ELR (cell line): ENCODE results near the gene HMGCS1.
A peak's percentile ranks its signal among the peaks of the same experiment; 100 is the strongest.
"Not testable (repeated sequence)": the region's sequence is repeated elsewhere in the genome, so short reads cannot be mapped to it uniquely, and the experiment has no call there.

Source experiments
- DNase-seq: peaks from one replicate; pipeline ENCODE4 v3.0.0-alpha.2; 2015; ENCODE audit warnings: low read depth

Gene HMGCS1

DNA sequence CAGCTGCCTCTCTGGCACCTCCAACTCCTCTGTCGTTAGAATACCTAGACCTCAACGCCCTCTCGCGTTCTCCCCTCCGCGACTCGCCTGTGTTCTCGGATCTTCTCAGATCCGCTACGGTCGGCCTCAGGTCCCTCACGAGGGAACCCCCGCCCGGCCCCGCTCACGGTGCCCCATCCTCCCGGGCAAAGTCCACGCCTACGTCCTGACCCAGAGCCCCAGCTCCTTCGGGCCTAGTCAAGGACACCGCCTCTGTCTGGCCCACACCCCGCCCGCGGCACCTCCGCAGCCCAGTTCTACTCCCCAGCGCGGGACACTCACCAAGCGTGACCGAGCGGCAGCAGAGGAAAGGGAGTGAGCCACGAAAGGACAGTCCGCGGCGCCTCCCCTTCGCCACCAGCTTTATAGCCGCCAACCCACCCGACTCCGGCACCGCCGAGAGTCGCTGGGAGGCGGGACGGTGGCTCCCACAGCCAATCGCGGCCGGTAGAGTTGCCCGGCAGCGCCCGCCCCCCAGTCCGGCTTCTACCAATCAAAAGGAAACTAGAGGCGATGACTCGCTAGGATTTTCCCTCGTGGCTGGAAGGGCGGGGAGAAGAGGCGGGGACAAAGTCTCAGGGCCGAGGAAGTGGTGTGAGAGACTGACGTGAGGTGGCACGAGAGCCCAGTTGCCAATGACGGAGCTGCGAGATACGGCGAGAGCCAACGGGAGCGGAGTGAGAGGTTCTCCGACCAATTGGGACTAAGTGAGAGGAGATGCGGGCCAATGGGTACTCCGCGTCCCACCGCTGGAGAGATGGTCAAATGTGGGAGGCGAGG lies at the start of gene HMGCS1:
HMGCS1 (minus strand) TSS at position 378 of the 819 bp plus-strand sequence. CDS start 14,447 bp downstream, outside the sequence.
- DNase-seq, result peak; percentile 99

DNA sequence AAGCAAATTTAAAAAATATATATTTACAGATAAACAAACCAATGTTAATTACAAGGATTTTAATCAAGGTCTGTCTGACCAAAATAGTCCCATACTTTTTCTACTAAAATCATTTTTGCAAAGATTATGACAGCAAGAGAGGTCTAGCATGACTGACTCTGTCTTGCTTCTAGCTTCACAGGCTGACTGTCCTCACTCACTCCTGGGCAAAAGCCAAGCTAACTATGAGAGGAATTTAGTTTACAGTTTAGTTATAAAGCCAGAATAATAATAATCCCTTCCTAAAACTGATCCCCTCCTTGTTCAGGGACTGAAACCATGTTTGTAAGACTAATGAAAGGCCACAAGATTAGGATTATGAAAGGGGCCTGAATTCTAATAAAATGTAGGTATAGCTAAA lies 45.5 kb upstream of the HMGCS1 start:
- no peak for DNase-seq

DNA sequence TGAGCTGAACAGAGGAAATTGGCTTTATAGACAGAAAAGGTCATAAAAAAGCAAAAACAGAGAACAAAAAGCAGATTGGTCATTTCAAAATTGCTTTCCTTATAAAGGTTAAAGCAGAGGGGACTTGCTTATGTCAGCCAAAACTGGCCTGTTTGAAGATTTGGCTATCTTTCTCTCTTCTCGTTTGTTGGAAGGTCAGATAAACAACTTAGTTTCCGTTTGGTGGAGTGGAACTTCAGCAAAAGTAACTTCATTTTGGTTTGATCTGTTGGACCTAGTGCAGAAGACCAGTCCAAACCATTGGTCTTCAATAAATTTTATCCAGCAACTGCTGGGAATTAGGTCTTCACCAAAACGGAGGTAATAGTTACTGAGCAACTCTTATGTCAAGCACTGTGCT lies 45.1 kb upstream of the HMGCS1 start:
- no peak for DNase-seq

DNA sequence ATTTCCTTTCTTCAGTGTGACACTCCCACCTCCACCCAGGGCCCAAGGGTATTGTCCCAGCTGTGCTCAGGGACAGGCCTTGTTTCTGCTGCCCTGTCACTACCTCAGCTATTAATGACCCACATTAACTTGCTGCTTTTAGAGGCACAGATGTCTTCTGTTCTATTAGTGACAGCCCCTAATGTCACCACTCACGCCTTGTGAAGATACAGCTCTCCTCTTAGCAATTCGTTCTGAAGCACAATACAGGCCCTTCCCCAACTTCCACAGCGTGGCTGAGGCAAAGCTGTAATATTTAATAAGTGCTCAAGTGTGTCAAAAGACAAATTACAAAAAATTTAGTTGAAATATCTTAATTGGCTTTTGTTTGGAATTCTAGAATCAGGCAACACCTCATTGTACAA lies 44.7 kb upstream of the HMGCS1 start:
- DNase-seq, result no peak

DNA sequence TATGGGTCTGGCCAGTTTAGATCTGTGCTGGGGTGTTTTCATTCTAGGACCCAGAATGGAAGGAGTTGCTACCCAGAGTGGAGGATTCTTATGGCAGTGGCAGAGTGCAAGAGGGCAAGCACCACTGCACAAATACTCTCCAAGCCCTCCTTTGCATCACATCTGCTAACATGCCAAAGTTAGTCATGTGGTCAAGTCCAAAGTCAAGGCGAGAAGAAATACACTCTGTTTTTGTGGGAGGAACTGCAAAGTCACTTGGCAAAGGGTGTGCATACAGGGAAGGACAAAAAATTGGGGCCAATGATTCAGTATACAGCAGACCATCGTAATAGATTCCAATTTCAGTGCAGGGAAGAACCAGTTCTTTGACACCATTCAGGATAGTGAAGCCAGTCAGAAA lies 43.9 kb upstream of the HMGCS1 start:
- DNase-seq, result no peak

DNA sequence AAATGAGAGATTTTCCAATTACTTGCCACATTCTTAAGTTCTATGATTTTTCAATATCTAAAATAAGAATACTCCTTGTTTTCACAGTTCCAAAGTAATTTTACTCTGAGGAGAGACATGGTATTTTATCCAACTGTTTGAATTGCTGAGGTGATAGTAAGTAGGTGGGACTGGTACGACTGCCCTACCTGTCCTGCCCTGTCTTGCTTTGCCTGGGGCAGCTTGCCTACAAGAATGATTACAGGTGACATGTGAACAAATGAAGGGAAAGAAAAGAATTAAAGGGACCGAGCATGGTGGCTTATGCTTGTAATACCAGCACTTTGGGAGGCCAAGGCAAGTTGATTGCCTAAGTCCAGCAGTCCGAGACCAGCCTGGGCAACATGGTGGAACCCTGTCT lies 41.6 kb upstream of the HMGCS1 start:
- no peak for DNase-seq

- no peak for DNase-seq
Observed at GRCh38 chr5:43353668-43354067, 40.5 kb upstream of the HMGCS1 start.

- DNase-seq, result no peak
Observed at GRCh38 chr5:43352915-43353314, 39.7 kb upstream of the HMGCS1 start.

DNA sequence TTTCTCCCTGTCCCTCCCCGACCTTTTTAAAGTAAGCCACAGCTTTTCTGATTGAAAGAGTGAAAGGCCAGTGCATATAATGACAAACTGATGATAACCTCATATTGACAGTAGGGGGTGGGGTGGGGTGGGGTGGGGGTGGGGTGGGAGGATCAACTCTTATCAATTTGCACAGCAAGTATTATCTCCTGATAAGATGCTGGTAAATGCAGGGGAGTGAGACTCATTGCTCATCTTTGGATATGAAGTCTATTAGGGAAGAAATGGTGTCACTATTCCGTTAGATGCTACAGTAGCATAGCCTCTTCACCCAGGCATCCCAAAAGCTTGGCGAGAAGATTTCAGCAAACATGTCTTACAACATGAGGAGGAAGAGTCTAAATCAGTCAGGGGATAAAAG lies 38.9 kb upstream of the HMGCS1 start:
- DNase-seq, result no peak

- no peak for DNase-seq
Observed at GRCh38 chr5:43348861-43349363, 35.7 kb upstream of the HMGCS1 start.

DNA sequence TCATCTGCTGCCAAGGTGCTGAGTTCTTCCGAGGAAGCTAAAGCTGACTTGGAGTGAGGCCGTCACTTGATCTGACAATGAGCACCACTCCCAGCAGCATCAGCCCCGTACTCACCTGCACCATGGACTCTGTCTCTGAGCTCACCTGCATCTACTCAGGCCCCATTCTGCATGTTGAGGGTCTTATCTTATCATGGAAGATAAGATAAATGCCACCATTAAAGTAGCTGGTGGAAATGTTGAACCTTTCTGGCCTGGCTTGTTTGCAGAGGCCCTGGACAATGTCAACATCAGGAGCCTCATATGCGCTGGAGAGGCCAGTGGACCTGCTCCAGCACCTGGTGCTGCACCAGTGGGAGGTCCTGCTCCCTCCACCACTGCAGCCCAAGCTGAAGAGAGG lies 35.0 kb upstream of the HMGCS1 start:
- DNase-seq, result no peak

DNA sequence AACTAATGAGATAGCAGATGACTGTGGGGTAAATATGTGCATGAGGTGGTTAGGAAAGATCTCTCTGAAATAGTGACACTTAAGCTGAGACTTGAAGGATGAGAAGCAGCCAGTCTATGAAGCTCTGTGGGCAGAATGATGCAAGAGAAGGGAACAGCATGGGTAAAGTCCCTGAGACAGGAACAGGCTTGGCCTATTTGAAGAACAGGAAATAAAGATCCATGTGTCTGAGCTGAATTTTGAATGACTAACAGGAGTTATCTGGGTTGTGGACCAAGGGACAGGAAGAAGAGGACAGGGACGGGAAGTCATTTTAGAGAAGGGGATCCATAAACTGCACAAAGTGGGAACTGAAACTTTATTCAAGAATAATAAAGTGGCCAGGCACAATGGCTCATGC lies 25.6 kb upstream of the HMGCS1 start:
- no peak for DNase-seq

- DNase-seq, result peak; percentile 45
Observed at GRCh38 chr5:43336159-43336558, 22.9 kb upstream of the HMGCS1 start.

GRCh38 chr5:43335681-43336080 lies 22.5 kb upstream of the HMGCS1 start:
- no peak for DNase-seq

- DNase-seq, result peak; percentile 33
Observed at GRCh38 chr5:43332401-43332800, 19.2 kb upstream of the HMGCS1 start.

DNA sequence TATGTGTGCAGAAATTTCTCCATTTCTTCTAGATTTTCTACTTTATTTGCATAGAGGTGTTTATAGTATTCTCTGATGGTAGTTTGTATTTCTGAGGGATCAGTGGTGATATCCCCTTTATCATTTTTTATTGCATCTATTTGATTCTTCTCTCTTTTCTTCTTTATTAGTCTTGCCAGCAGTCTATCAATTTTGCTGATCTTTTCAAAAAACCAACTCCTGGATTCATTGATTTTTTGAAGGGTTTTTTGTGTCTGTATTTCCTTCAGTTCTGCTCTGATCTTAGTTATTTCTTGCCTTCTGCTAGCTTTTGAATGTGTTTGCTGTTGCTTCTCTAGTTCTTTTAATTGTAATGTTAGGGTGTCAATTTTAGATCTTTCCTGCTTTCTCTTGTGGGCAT lies 12.4 kb upstream of the HMGCS1 start:
- not testable (repeated sequence) for DNase-seq

DNA sequence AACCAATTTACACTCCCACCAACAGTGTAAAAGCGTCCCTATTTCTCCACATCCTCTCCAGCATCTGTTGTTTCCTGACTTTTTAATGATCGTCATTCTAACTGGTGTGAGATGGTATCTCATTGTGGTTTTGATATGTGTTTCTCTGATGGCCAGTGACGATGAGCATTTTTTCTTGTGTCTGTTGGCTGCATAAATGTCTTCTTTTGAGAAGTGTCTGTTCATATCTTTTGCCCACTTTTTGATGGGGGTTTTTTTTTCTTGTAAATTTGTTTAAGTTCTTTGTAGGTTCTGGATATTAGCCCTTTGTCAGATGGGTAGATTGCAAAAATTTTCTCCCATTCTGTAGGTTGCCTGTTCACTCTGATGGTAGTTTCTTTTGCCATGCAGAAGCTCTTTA lies 10.3 kb upstream of the HMGCS1 start:
- DNase-seq, result not testable (repeated sequence)

DNA sequence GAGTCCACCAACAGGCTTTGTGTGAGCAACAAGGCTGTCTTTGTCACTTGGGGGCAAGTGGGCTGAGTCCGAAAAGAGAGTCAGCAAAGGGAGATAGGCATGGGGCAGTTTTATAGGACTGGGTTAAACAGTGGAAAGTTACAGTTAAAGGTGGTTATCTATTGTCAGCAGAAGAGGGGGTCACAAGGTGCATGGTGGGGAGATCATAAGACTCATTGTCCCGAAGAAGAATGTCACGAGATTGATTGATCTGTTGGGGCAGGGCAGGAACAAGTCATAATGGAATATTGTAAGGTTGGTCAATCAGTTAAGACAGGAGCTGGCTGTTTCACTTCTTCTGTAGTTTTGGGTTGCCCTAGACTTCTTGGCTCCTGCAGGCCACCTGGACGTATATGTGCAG lies 7.6 kb upstream of the HMGCS1 start:
- DNase-seq, result no peak

GRCh38 chr5:43316421-43316820 lies 3.2 kb upstream of the HMGCS1 start:
- no peak for DNase-seq

DNA sequence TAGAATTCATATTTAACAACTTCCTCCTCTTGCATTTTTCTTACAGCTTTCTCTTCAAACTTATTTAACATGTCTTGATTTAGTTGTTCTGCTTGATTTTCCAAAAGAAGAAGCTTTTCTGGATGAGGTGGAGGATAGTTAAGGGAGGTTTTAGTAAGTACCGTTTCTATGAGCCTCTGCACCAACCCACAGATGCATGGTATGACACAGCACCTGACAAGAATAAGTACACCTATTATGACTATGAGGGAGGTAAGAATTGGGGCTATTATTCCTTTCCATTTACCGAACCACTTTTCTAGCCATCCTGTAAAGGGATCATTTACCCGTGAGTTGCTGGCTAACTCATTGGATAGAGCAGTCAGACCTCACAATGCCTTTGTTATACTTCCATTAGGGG lies 2.5 kb upstream of the HMGCS1 start:
- DNase-seq, result no peak

DNA sequence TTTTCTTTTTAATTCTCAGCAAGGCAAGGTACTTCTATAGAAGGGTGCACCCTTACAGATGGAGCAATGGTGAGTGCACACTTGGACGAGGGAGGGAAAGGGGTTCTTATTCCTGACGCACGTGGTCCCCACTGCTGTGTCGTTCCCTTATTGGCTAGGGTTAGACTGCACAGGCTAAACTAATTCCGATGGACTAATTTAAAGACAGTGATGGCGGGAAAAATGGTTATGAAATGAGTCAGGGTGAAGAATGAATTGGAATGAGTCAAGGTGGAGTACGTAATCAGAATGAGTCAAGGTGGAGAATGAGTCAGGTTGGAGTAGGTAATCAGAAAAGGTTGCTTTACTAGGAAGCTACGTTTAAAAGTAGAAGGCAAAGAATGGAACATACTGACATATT lies 2.1 kb upstream of the HMGCS1 start:
- DNase-seq, result peak; percentile 87

- DNase-seq, result peak; percentile 33
Observed at GRCh38 chr5:43314724-43315123, 1.5 kb upstream of the HMGCS1 start.

- no peak for DNase-seq
Observed at GRCh38 chr5:43313854-43314457, 744 bp upstream of the HMGCS1 start.

- no peak for DNase-seq
Observed at GRCh38 chr5:43312699-43313034, 545 bp downstream of the HMGCS1 start.
